ENCODE measurements around the gene SEMA4G.
A peak's percentile ranks its signal among the peaks of the same experiment; 100 is the strongest.

The SEMA4G gene

GRCh38 chr10:100995181-100995580 is 25.9 kb downstream of the SEMA4G start:
- Mint-ChIP-seq H3K27ac (peak overlapping the region; percentile 84), H3K4me1 (peaks cover 32% of the 10 kb centered on the region), H3K36me3 (peaks cover 68% of the 10 kb centered on the region), H3K9me3 (no peaks in the 10 kb centered on the region), H3K4me3 (no peak overlapping the region)
- DNase-seq (ENCODE audit: low spot score in 2 of 2): no peak
- ATAC-seq: no peak

- Mint-ChIP-seq H3K4me1 (peaks cover 28% of the 10 kb centered on the region), H3K36me3 (peaks cover 52% of the 10 kb centered on the region), H3K9me3 (no peaks in the 10 kb centered on the region), H3K4me3 (peak overlapping the region; percentile 81), H3K27ac (peak overlapping the region; percentile 84)
- DNase-seq (ENCODE audit: low spot score in 2 of 2): peak in 1 of 2 donors; percentile 77
- ATAC-seq: peak; percentile 31
These were observed 27.5 kb downstream of the SEMA4G start for GRCh38 chr10:100996678-100997359.

GRCh38 chr10:100997360-100998182 is 28.3 kb downstream of the SEMA4G start:
- Mint-ChIP-seq H3K36me3 (peaks cover 44% of the 10 kb centered on the region), H3K4me1 (peaks cover 28% of the 10 kb centered on the region), H3K4me3 (peak overlapping the region; percentile 81), H3K9me3 (no peaks in the 10 kb centered on the region), H3K27ac (peak overlapping the region; percentile 84)
- DNase-seq (ENCODE audit: low spot score in 2 of 2) (peak; percentile 84 to 92), ATAC-seq (peak; percentile 70)

- ATAC-seq: peak; percentile 52
- peak overlapping the region; percentile 84 for H3K27ac Mint-ChIP-seq
- DNase-seq (ENCODE audit: low spot score in 2 of 2): peak in 1 of 2 donors; percentile 37
These were observed 29.1 kb downstream of the SEMA4G start for GRCh38 chr10:100998183-100998990.

GRCh38 chr10:100998991-100999741 is 29.9 kb downstream of the SEMA4G start:
- Mint-ChIP-seq H3K27ac (peak overlapping the region; percentile 84), H3K4me1 (peaks cover 28% of the 10 kb centered on the region), H3K9me3 (no peaks in the 10 kb centered on the region), H3K4me3 (peak overlapping the region; percentile 81), H3K36me3 (peaks cover 28% of the 10 kb centered on the region)
- DNase-seq (ENCODE audit: low spot score in 2 of 2) (peak; percentile 87 to 89), ATAC-seq (peak; percentile 79)

More at GRCh38 chr10:100998183-100998990, 29.1 kb downstream of the SEMA4G start:
- H3K4me1 Mint-ChIP-seq: peaks cover 28% of the 10 kb centered on the region
- H3K9me3 Mint-ChIP-seq: no peaks in the 10 kb centered on the region
- peak overlapping the region; percentile 81 for H3K4me3 Mint-ChIP-seq
- H3K36me3 Mint-ChIP-seq: peaks cover 36% of the 10 kb centered on the region

GRCh38 chr10:100999742-101000126 is 30.4 kb downstream of the SEMA4G start, which contains the start of gene LZTS2:
TSS of gene LZTS2 (plus strand) at chr10:100999808. CDS start at chr10:101002539, 2,731 bp downstream.
- Mint-ChIP-seq H3K9me3 (no peaks in the 10 kb centered on the region), H3K36me3 (peaks cover 23% of the 10 kb centered on the region)
- no peak for DNase-seq (ENCODE audit: low spot score in 2 of 2)

GRCh38 chr10:101000127-101000914 is 31.0 kb downstream of the SEMA4G start:
- Mint-ChIP-seq H3K4me3 (peak overlapping the region; percentile 81), H3K4me1 (peaks cover 28% of the 10 kb centered on the region), H3K36me3 (peaks cover 17% of the 10 kb centered on the region), H3K9me3 (no peaks in the 10 kb centered on the region), H3K27ac (peak overlapping the region; percentile 34)
- no peak for ATAC-seq
- DNase-seq (ENCODE audit: low spot score in 2 of 2): no peak

More at GRCh38 chr10:100999742-101000126, 30.4 kb downstream of the SEMA4G start, which contains the start of gene LZTS2:
- ATAC-seq: no peak
- H3K4me1 Mint-ChIP-seq: peaks cover 28% of the 10 kb centered on the region
- peak within 1 kb of the TSS; percentile 84 for H3K27ac Mint-ChIP-seq
- H3K4me3 Mint-ChIP-seq: peak within 1 kb of the TSS; percentile 81

- ATAC-seq: no peak
- Mint-ChIP-seq H3K4me3 (peak overlapping the region; percentile 81), H3K4me1 (peaks cover 27% of the 10 kb centered on the region), H3K36me3 (peaks cover 13% of the 10 kb centered on the region), H3K27ac (peak overlapping the region; percentile 66), H3K9me3 (no peaks in the 10 kb centered on the region)
- DNase-seq (ENCODE audit: low spot score in 2 of 2): no peak
These were observed 31.8 kb downstream of the SEMA4G start for GRCh38 chr10:101000915-101001658.

GRCh38 chr10:101001659-101002035 is 32.3 kb downstream of the SEMA4G start:
- Mint-ChIP-seq H3K9me3 (no peaks in the 10 kb centered on the region), H3K4me3 (peak overlapping the region; percentile 81), H3K4me1 (peaks cover 22% of the 10 kb centered on the region), H3K36me3 (peaks cover 7% of the 10 kb centered on the region), H3K27ac (no peak overlapping the region)
- no peak for ATAC-seq
- DNase-seq (ENCODE audit: low spot score in 2 of 2): no peak

- Mint-ChIP-seq H3K27ac (no peak overlapping the region), H3K36me3 (peaks cover 7% of the 10 kb centered on the region), H3K4me3 (no peak overlapping the region), H3K4me1 (peaks cover 20% of the 10 kb centered on the region), H3K9me3 (no peaks in the 10 kb centered on the region)
- DNase-seq (ENCODE audit: low spot score in 2 of 2) (no peak), ATAC-seq (no peak)
These were observed 33.2 kb downstream of the SEMA4G start for GRCh38 chr10:101002456-101002855.

GRCh38 chr10:101003639-101004206 is 34.4 kb downstream of the SEMA4G start:
- DNase-seq (ENCODE audit: low spot score in 2 of 2) (no peak), ATAC-seq (no peak)
- Mint-ChIP-seq H3K4me3 (no peak overlapping the region), H3K36me3 (no peaks in the 10 kb centered on the region), H3K27ac (no peak overlapping the region), H3K4me1 (peaks cover 11% of the 10 kb centered on the region), H3K9me3 (no peaks in the 10 kb centered on the region)

GRCh38 chr10:101005361-101005760 is 36.1 kb downstream of the SEMA4G start:
- ATAC-seq (no peak), DNase-seq (ENCODE audit: low spot score in 2 of 2) (no peak)
- peaks cover 8% of the 10 kb centered on the region for H3K4me1 Mint-ChIP-seq
- no peak overlapping the region for H3K4me3 Mint-ChIP-seq
- H3K27ac Mint-ChIP-seq: no peak overlapping the region
- no peaks in the 10 kb centered on the region for H3K36me3 Mint-ChIP-seq
- H3K9me3 Mint-ChIP-seq: no peaks in the 10 kb centered on the region

Data from stimulated activated effector memory CD8-positive, alpha-beta T cell treated with anti-CD3 and anti-CD28 coated beads, Interleukin-12 subunit alpha, Interleukin-12 subunit beta, amount 100 ng/mL, for 72 hours (primary cell).